Measurements from ENCODE around the gene COX11. TPM values are rescaled to one million over a fixed set of nuclear protein-coding genes. Genes with fewer than 3 reads are reported as not detected.

COX11 gene
- total RNA-seq, 1 experiment from 2014 or later = 65.0 TPM

- Mint-ChIP-seq H3K36me3 (peaks cover 49% of the 10 kb centered on the region), H3K9me3 (no peaks in the 10 kb centered on the region), H3K27ac (no peak overlapping the region), H3K4me3 (no peak overlapping the region), H3K4me1 (peaks cover 22% of the 10 kb centered on the region), H3K27me3 (ENCODE audit: low read depth) (no peaks in the 10 kb centered on the region)
- CTCF ChIA-PET = no interaction called here
- DNase-seq (ENCODE audit: low spot score) (no peak), ATAC-seq (no peak)
- POLR2A ChIA-PET = no interaction called here
- TF ChIP-seq ZMAT4 (CRISPR knock-in tag; IDR thresholded peaks at IDR 0.05) = no peak
- TF ChIP-seq IRF1 (CRISPR knock-in tag; IDR thresholded peaks at IDR 0.05) = no peak
- TF ChIP-seq ATF1 (CRISPR knock-in tag; IDR thresholded peaks at IDR 0.05) = no peak
- no peak for TF ChIP-seq AFF4 (CRISPR knock-in tag; IDR thresholded peaks at IDR 0.05; ENCODE audit: borderline replicate concordance)
- no peak for TF ChIP-seq AR (CRISPR knock-in tag; IDR thresholded peaks at IDR 0.05)
- no peak for TF ChIP-seq KAT7 (CRISPR knock-in tag; IDR thresholded peaks at IDR 0.05; ENCODE audit: borderline replicate concordance)
- no peak for TF ChIP-seq HMGXB4 (CRISPR knock-in tag; IDR thresholded peaks at IDR 0.05)
- no peak for TF ChIP-seq NFYB (CRISPR knock-in tag; conservative IDR thresholded peaks at IDR 0.05; ENCODE audit: low read depth)
- no peak for TF ChIP-seq ZNF671 (CRISPR knock-in tag; IDR thresholded peaks at IDR 0.05)
- no peak for TF ChIP-seq ZNF281 (CRISPR knock-in tag; IDR thresholded peaks at IDR 0.05)
- TF ChIP-seq FOXK1 (CRISPR knock-in tag; IDR thresholded peaks at IDR 0.05) = no peak
- TF ChIP-seq MYBL2 (CRISPR knock-in tag; IDR thresholded peaks at IDR 0.05) = no peak
- no peak for TF ChIP-seq ZNF416 (CRISPR knock-in tag; IDR thresholded peaks at IDR 0.05)
- TF ChIP-seq TEAD4 (CRISPR knock-in tag; IDR thresholded peaks at IDR 0.05) = no peak
- no peak for TF ChIP-seq ZNF138 (CRISPR knock-in tag; conservative IDR thresholded peaks at IDR 0.05)
- no peak for TF ChIP-seq CTCF (IDR thresholded peaks at IDR 0.05)
- TF ChIP-seq FOXP4 (CRISPR knock-in tag; IDR thresholded peaks at IDR 0.05) = no peak
- TF ChIP-seq GTF2I (CRISPR knock-in tag; conservative IDR thresholded peaks at IDR 0.05) = no peak
These were observed 44.0 kb downstream of the COX11 start for GRCh38 chr17:54924405-54924804.
